Tibial nerve (tissue), 4 donors: ENCODE data around the gene MARCHF3.

Experiments used
- EP300 ChIP-seq, 2 donors: sonication (generic); formaldehyde crosslinking; IDR thresholded peaks; one replicate each; pipeline ENCODE4 v1.6.1; 2017; ENCODE audit warnings: antibody characterized with exemption in 2 of 2, mild to moderate bottlenecking in 1 of 2
- POLR2A ChIP-seq, 2 donors: fragments of 450-650 bp; IDR thresholded peaks; one replicate each; pipeline ENCODE4 v1.6.1; 2017; ENCODE audit warnings: antibody characterized with exemption in 2 of 2, mild to moderate bottlenecking in 2 of 2, moderate library complexity in 2 of 2
- TF ChIP-seq, protein P1 (sequence below), 5 experiments: fragments of 200-600 bp in 3 of 5; fragments of 450-650 bp in 2 of 5; sonication (generic) in 3 of 5; IDR thresholded peaks; one replicate each; pipeline ENCODE4 v1.5.1; 2016 to 2019; ENCODE audit warnings: antibody characterized with exemption in 5 of 5, mild to moderate bottlenecking in 3 of 5, moderate library complexity in 2 of 5

DNA sequence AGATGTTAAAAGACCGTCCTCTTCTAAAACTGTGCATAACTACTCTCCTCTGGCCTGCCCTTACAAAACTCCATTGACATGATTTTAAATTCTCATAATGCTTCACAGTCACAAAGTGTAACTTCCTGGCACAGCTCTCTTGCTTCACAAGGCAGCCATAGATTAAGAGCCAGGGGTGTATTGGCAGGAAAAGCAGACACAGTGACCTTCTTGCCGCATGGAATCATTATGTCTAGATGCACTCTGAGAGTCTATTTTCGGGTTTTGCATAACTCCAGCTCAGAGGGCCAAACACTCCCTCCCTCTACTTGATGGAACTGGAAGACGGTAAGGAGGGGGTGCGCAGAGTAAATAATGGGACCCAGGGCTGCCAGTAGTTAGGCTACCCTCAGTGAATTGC, 110.1 kb downstream of the MARCHF3 start:
- TF ChIP-seq, protein P1, sequence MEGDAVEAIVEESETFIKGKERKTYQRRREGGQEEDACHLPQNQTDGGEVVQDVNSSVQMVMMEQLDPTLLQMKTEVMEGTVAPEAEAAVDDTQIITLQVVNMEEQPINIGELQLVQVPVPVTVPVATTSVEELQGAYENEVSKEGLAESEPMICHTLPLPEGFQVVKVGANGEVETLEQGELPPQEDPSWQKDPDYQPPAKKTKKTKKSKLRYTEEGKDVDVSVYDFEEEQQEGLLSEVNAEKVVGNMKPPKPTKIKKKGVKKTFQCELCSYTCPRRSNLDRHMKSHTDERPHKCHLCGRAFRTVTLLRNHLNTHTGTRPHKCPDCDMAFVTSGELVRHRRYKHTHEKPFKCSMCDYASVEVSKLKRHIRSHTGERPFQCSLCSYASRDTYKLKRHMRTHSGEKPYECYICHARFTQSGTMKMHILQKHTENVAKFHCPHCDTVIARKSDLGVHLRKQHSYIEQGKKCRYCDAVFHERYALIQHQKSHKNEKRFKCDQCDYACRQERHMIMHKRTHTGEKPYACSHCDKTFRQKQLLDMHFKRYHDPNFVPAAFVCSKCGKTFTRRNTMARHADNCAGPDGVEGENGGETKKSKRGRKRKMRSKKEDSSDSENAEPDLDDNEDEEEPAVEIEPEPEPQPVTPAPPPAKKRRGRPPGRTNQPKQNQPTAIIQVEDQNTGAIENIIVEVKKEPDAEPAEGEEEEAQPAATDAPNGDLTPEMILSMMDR (IDR thresholded peaks at IDR 0.05), result no peak
- no peak for TF ChIP-seq POLR2A (IDR thresholded peaks at IDR 0.05)
- TF ChIP-seq EP300 (IDR thresholded peaks at IDR 0.05), result peak in 1 of 2 donors; percentile 48
